WTC11 (cell line): ENCODE data around the gene SPEF1. TPM values are rescaled to one million over a fixed set of nuclear protein-coding genes. Genes with fewer than 3 reads are reported as not detected.

Source experiments
- ATAC-seq: fragments of 200-7000 bp; cut with Tn5 transposase; 2 replicates; pipeline ENCODE4 v1.10.0; 2021; ENCODE audit warnings: mild to moderate bottlenecking, moderate library complexity
- CTCF ChIA-PET: fragments of 300-600 bp; sonication (Branson Sonifier 250); formaldehyde crosslinking; loops from one replicate; lab custom pipeline; 2021; ENCODE audit warnings: antibody characterized with exemption; lab: Charles Lee
- POLR2A ChIA-PET: fragments of 350-600 bp; sonication (Branson Sonifier 250); formaldehyde crosslinking; loops from one replicate; lab custom pipeline; 2021; ENCODE audit warnings: antibody characterized with exemption; lab: Charles Lee
- DNase-seq: peaks from one replicate; pipeline ENCODE4 v3.0.0; 2021; ENCODE audit warnings: low spot score
- H3K27ac Mint-ChIP-seq: 2 replicates; pipeline ENCODE4 v1.8.0; 2021; ENCODE audit warnings: mixed read lengths
- H3K27me3 Mint-ChIP-seq: 2 replicates; pipeline ENCODE4 v1.8.0; 2021; ENCODE audit warnings: low read depth, mild to moderate bottlenecking, moderate library complexity, mixed read lengths
- H3K36me3 Mint-ChIP-seq: 2 replicates; pipeline ENCODE4 v1.8.0; 2021; ENCODE audit warnings: mixed read lengths
- H3K4me1 Mint-ChIP-seq: 2 replicates; pipeline ENCODE4 v1.8.0; 2022; ENCODE audit warnings: mixed read lengths
- H3K4me3 Mint-ChIP-seq: 2 replicates; pipeline ENCODE4 v1.8.0; 2021; ENCODE audit warnings: mild to moderate bottlenecking, moderate library complexity, mixed read lengths
- H3K9me3 Mint-ChIP-seq: 2 replicates; pipeline ENCODE4 v1.8.0; 2021; ENCODE audit warnings: mixed read lengths
- AR ChIP-seq: fragments of 250-450 bp; sonication (Bioruptor Pico); IDR thresholded peaks from 2 replicates; pipeline ENCODE4 v1.9.0; 2021; ENCODE audit warnings: mild to moderate bottlenecking
- ATF1 ChIP-seq: sonication (generic); formaldehyde crosslinking; IDR thresholded peaks from 2 replicates; pipeline ENCODE4 v1.8.1; 2023; ENCODE audit warnings: mild to moderate bottlenecking, moderate library complexity, missing genetic modification reagents
- ATF3 ChIP-seq: sonication (generic); formaldehyde crosslinking; conservative IDR thresholded peaks from 2 replicates; pipeline ENCODE4 v1.8.1; 2022; ENCODE audit warnings: mild to moderate bottlenecking, missing genetic modification reagents
- ERG ChIP-seq: fragments of 250-450 bp; sonication (Bioruptor Pico); IDR thresholded peaks from 2 replicates; pipeline ENCODE4 v1.8.0; 2021; ENCODE audit warnings: mild to moderate bottlenecking
- ESRRA ChIP-seq: sonication (generic); formaldehyde crosslinking; IDR thresholded peaks from 2 replicates; pipeline ENCODE4 v1.8.1; 2022; ENCODE audit warnings: mild to moderate bottlenecking, missing genetic modification reagents, borderline replicate concordance
- GABPB1 ChIP-seq: sonication (generic); formaldehyde crosslinking; IDR thresholded peaks from 2 replicates; pipeline ENCODE4 v1.8.1; 2023; ENCODE audit warnings: mild to moderate bottlenecking, missing genetic modification reagents
- GTF2I ChIP-seq: fragments of 250-450 bp; sonication (Bioruptor Pico); conservative IDR thresholded peaks from 2 replicates; pipeline ENCODE4 v1.4.0; 2021; ENCODE audit warnings: mild to moderate bottlenecking
- KAT7 ChIP-seq: sonication (generic); formaldehyde crosslinking; IDR thresholded peaks from 2 replicates; pipeline ENCODE4 v1.8.1; 2023; ENCODE audit warnings: missing genetic modification reagents, mild to moderate bottlenecking, borderline replicate concordance
- MAX ChIP-seq: sonication (generic); formaldehyde crosslinking; IDR thresholded peaks from 2 replicates; pipeline ENCODE4 v1.8.0; 2022; ENCODE audit warnings: mild to moderate bottlenecking, missing genetic modification reagents
- MLX ChIP-seq: sonication (generic); formaldehyde crosslinking; IDR thresholded peaks from 2 replicates; pipeline ENCODE4 v1.8.1; 2023; ENCODE audit warnings: mild to moderate bottlenecking, missing genetic modification reagents, moderate library complexity
- MYBL2 ChIP-seq: sonication (generic); formaldehyde crosslinking; IDR thresholded peaks from 2 replicates; pipeline ENCODE4 v1.8.1; 2023; ENCODE audit warnings: mild to moderate bottlenecking, moderate library complexity, missing genetic modification reagents
- NR2C2 ChIP-seq: sonication (generic); formaldehyde crosslinking; IDR thresholded peaks from 2 replicates; pipeline ENCODE4 v1.8.0; 2022; ENCODE audit warnings: mild to moderate bottlenecking, missing genetic modification reagents
- SMAD3 ChIP-seq: sonication (generic); formaldehyde crosslinking; IDR thresholded peaks from 2 replicates; pipeline ENCODE4 v1.8.0; 2022; ENCODE audit warnings: missing genetic modification reagents, mild to moderate bottlenecking, borderline replicate concordance
- SOX15 ChIP-seq: fragments of 250-450 bp; sonication (Bioruptor Pico); IDR thresholded peaks from 2 replicates; pipeline ENCODE4 v1.9.0; 2021; ENCODE audit warnings: mild to moderate bottlenecking
- STAT6 ChIP-seq: sonication (generic); formaldehyde crosslinking; conservative IDR thresholded peaks from 2 replicates; pipeline ENCODE4 v1.8.1; 2023; ENCODE audit warnings: mild to moderate bottlenecking, low read depth, missing genetic modification reagents, moderate library complexity
- TEAD1 ChIP-seq: sonication (generic); formaldehyde crosslinking; IDR thresholded peaks from 2 replicates; pipeline ENCODE4 v1.8.0; 2022; ENCODE audit warnings: mild to moderate bottlenecking, missing genetic modification reagents
- USF1 ChIP-seq: sonication (generic); formaldehyde crosslinking; IDR thresholded peaks from 2 replicates; pipeline ENCODE4 v1.8.0; 2022; ENCODE audit warnings: mild to moderate bottlenecking, missing genetic modification reagents
- ZNF219 ChIP-seq: sonication (generic); formaldehyde crosslinking; IDR thresholded peaks from 2 replicates; pipeline ENCODE4 v1.8.0; 2023; ENCODE audit warnings: missing genetic modification reagents, mild to moderate bottlenecking, borderline replicate concordance
- ZNF425 ChIP-seq: fragments of 250-450 bp; sonication (Bioruptor Pico); conservative IDR thresholded peaks from 2 replicates; pipeline ENCODE4 v1.9.0; 2021; ENCODE audit warnings: mild to moderate bottlenecking
- total RNA-seq: library from RNA; stranded (reverse); gene quantifications from 3 replicates; pipeline ENCODE4 v1.2.3, GENCODE V29; 2021

Gene SPEF1
- total RNA-seq, 1 experiment from 2014 or later: 0.72 TPM

GRCh38 chr20:3783511-3784195 lies 2.4 kb upstream of the SPEF1 start:
- POLR2A ChIA-PET: no interaction called here
- H3K4me1 Mint-ChIP-seq: peaks cover 35% of the 10 kb centered on the region
- no peak overlapping the region for H3K27ac Mint-ChIP-seq
- H3K36me3 Mint-ChIP-seq: peaks cover 4% of the 10 kb centered on the region; the same call in 1 of the 2 replicates
- TF ChIP-seq STAT6: no peak
- TF ChIP-seq NR2C2 (CRISPR knock-in tag): no peak
- no peak for TF ChIP-seq SMAD3 (CRISPR knock-in tag)
- no peak for TF ChIP-seq ATF1 (CRISPR knock-in tag)
- no peak for TF ChIP-seq ERG (CRISPR knock-in tag)
- no peak for TF ChIP-seq ZNF219
- no peak for TF ChIP-seq USF1 (CRISPR knock-in tag)
- TF ChIP-seq ATF3: no peak
- TF ChIP-seq TEAD1: no peak
- TF ChIP-seq GABPB1: no peak
- DNase-seq (no peak), ATAC-seq (no peak)
- H3K27me3 Mint-ChIP-seq: peaks cover 38% of the 10 kb centered on the region
- CTCF ChIA-PET: interaction anchor here (1.7 to 2.9 kb wide), 3 partner anchors 15 to 67 kb away, joined by 5 to 53 read pairs (median 16); partner anchors contain the start of gene ADISSP
- peak overlapping the region; percentile 16; the same call in 1 of the 2 replicates for H3K4me3 Mint-ChIP-seq
- no peaks in the 10 kb centered on the region for H3K9me3 Mint-ChIP-seq

- CTCF ChIA-PET: interaction anchor here (1.7 to 2.9 kb wide), 3 partner anchors 15 to 67 kb away, joined by 5 to 53 read pairs (median 16); partner anchors contain the start of gene ADISSP
- DNase-seq (no peak), ATAC-seq (no peak)
- Mint-ChIP-seq H3K27me3 (peaks cover 38% of the 10 kb centered on the region), H3K9me3 (no peaks in the 10 kb centered on the region), H3K36me3 (peaks cover 4% of the 10 kb centered on the region; the same call in 1 of the 2 replicates), H3K4me1 (peaks cover 37% of the 10 kb centered on the region), H3K4me3 (no peak overlapping the region), H3K27ac (no peak overlapping the region; the same call in 1 of the 2 replicates)
- TF ChIP-seq MLX: no peak
- POLR2A ChIA-PET: no interaction called here
Observed at GRCh38 chr20:3783068-3783489, 1.8 kb upstream of the SPEF1 start.

GRCh38 chr20:3782597-3782996 lies 1.3 kb upstream of the SPEF1 start:
- H3K36me3 Mint-ChIP-seq: peaks cover 4% of the 10 kb centered on the region; the same call in 1 of the 2 replicates
- no peaks in the 10 kb centered on the region for H3K9me3 Mint-ChIP-seq
- H3K27me3 Mint-ChIP-seq: peaks cover 33% of the 10 kb centered on the region
- peak overlapping the region; percentile 60; the same call in 1 of the 2 replicates for H3K27ac Mint-ChIP-seq
- ChIA-PET CTCF (interaction anchor here (2.8 to 2.9 kb wide), 2 partner anchors 14 to 66 kb away, joined by 16 to 53 read pairs; partner anchors contain the start of gene ADISSP), POLR2A (no interaction called here)
- H3K4me3 Mint-ChIP-seq: no peak overlapping the region
- H3K4me1 Mint-ChIP-seq: peaks cover 37% of the 10 kb centered on the region
- no peak for ATAC-seq
- no peak for DNase-seq
- TF ChIP-seq GTF2I (CRISPR knock-in tag) (no peak), ZNF425 (CRISPR knock-in tag) (no peak), SOX15 (CRISPR knock-in tag) (no peak), ESRRA (CRISPR knock-in tag) (no peak), MAX (CRISPR knock-in tag) (no peak), MYBL2 (no peak), KAT7 (no peak), AR (CRISPR knock-in tag) (no peak), MLX (no peak)
